ENCODE results near the gene STAT1. TPM values are rescaled to one million over a fixed set of nuclear protein-coding genes. Genes with fewer than 3 reads are reported as not detected.

Gene STAT1
- total and polyA plus RNA-seq, 9 of the 15 experiments (the other 6 are each of a cell fraction or from before 2014, with no cell fraction given), result 8.7 to 34.4 (median 26.8) TPM

DNA sequence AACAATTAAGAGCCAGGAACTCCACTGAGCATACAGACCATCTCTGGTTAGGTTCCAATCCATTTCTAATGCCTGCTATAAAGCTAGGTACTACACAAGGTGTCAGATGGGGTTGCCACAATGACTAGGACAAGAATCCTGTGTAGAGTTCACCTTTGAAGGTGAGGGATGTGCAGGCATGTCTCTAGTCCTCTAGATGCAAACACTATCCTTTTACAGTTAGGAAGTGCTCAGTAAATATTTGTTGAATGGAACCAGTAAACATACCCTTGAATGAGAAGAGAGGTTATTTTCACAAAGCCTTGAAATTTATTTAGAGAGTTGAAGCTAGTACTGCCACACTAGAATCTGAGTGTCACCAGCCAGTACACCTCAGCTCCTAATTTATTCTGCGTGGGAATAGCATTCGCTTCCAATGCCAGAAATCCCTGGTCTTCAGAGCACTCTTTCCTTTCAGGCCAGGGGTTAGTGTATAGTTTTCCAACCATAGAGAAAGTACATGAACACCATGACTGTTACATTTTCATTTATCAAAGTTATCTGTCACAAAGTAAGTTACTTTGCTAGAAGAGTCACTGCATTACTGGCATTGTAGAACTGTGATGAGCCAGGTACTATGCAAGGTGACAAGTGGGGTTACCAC, 48.3 kb downstream of the STAT1 start:
- DNase-seq (ENCODE audit: extremely low read depth in 1 of 4, low spot score in 3 of 4) (no peak), ATAC-seq (no peak), FAIRE-seq (no peak)
- TF ChIP-seq PYGO2 (tag; IDR thresholded peaks at IDR 0.05) (no peak), ZNF583 (CRISPR knock-in tag; IDR thresholded peaks at IDR 0.05) (no peak), NFYB (IDR thresholded peaks at IDR 0.05; ENCODE audit: extremely low read depth, insufficient read length) (no peak), POLR2B (IDR thresholded peaks at IDR 0.05; ENCODE audit: low read depth, partially characterized antibody) (no peak), CBX5 (IDR thresholded peaks at IDR 0.05; ENCODE audit: borderline replicate concordance, low read depth) (no peak), NCOA4 (IDR thresholded peaks at IDR 0.05; ENCODE audit: partially characterized antibody) (no peak), SPI1 (IDR thresholded peaks at IDR 0.05; ENCODE audit: borderline replicate concordance, low read depth, low read length) (no peak)
- TF ChIP-seq, protein P1, sequence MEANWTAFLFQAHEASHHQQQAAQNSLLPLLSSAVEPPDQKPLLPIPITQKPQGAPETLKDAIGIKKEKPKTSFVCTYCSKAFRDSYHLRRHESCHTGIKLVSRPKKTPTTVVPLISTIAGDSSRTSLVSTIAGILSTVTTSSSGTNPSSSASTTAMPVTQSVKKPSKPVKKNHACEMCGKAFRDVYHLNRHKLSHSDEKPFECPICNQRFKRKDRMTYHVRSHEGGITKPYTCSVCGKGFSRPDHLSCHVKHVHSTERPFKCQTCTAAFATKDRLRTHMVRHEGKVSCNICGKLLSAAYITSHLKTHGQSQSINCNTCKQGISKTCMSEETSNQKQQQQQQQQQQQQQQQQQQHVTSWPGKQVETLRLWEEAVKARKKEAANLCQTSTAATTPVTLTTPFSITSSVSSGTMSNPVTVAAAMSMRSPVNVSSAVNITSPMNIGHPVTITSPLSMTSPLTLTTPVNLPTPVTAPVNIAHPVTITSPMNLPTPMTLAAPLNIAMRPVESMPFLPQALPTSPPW (CRISPR knock-in tag; IDR thresholded peaks at IDR 0.05), result no peak
- peaks cover 81% of the 10 kb centered on the region for H3K36me3 ChIP-seq (ENCODE audit: control insufficient read depth, insufficient read depth, low read length)
- no TSS peak for BruUV-seq (replicated peaks)
- no peak overlapping the region for H3K9ac ChIP-seq (ENCODE audit: insufficient read depth in 1 of 2, low read depth in 2 of 2, low read length in 2 of 2)
- H3K27me3 ChIP-seq (ENCODE audit: control insufficient read depth in 2 of 2, insufficient read depth in 2 of 2, low read length in 2 of 2), result no peaks in the 10 kb centered on the region
- H3K27ac ChIP-seq (ENCODE audit: extremely low read depth, low read depth, low read length), result no peak overlapping the region
- no peak overlapping the region for H3K4me2 ChIP-seq (ENCODE audit: insufficient read depth, low read length)
- no peak overlapping the region for H2AFZ ChIP-seq (ENCODE audit: low read depth, low read length)
- ChIA-PET POLR2A (no interaction called here), CTCF (ENCODE audit: low intra/inter-chr PET ratio) (no interaction called here)
- 100% methylated on average over 2 of the region's 2 CpGs for WGBS (ENCODE audit: insufficient coverage, low coverage, missing lambda C conversion rate)
- intact Hi-C loops (cut with micrococcal nuclease) (no loop called here), in situ Hi-C loops (cut with MboI) (no loop called here)
- no peaks in the 10 kb centered on the region for H3K4me1 ChIP-seq (replicated peaks in 1 of 2; ENCODE audit: control insufficient read depth in 2 of 2, insufficient read depth in 2 of 2, low read length in 2 of 2)
- H3K9me3 ChIP-seq (replicated peaks; ENCODE audit: control insufficient read depth, insufficient read depth, low read depth, low read length), result no peaks in the 10 kb centered on the region
- no peaks in the 10 kb centered on the region; the same call in 1 of the 2 replicates for H4K20me1 ChIP-seq (replicated peaks; ENCODE audit: control insufficient read depth, insufficient read depth, low read length)
- H3K4me3 ChIP-seq, result no peak overlapping the region
- no peaks in the 10 kb centered on the region for H3K9me1 ChIP-seq (ENCODE audit: control insufficient read depth, insufficient read depth, low read length)
- no peaks in the 10 kb centered on the region for H3K79me2 ChIP-seq (ENCODE audit: control insufficient read depth, insufficient read depth, low read length)

Measured in K562 (cell line).